ENCODE results near the gene NTM. TPM values are rescaled to one million over a fixed set of nuclear protein-coding genes. Genes with fewer than 3 reads are reported as not detected.

NTM gene
- total RNA-seq, 1 experiment from 2014 or later: not detected

DNA sequence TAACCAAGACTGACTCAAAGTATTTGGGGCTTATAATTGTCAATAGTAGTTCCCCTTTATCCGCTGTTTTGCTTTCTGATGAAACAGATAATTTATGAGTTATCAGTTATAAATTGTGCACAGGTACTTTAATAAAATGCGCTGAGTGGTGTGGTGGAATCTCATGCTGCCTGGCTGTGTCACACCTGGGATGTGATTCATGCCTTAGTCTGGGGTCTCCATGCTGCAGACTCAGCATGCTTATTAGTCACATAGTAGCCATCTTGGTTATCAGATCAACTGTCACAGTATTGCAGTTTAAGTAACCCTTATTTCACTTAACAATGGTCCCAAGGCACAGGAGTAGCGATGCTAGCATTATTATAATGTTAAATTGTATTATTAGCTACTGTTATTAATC lies 995.2 kb downstream of the NTM start:
- no peak overlapping the region for H3K4me3 ChIP-seq (replicated peaks in 1 of 2; ENCODE audit: low read depth in 1 of 2, low read length in 2 of 2)
- peaks cover 4 to 28% of the 10 kb centered on the region in 2 experiments; a peak in 2 of 4 replicates for H3K9me3 ChIP-seq (ENCODE audit: control insufficient read depth in 1 of 2, insufficient read depth in 1 of 2, low read depth in 1 of 2, low read length in 2 of 2)
- H3K27me3 ChIP-seq (ENCODE audit: insufficient read depth, low read length): no peaks in the 10 kb centered on the region
- no peak overlapping the region for H2AFZ ChIP-seq (ENCODE audit: low read depth, low read length, poor library complexity, severe bottlenecking)
- H3K4me2 ChIP-seq (ENCODE audit: low read length): no peak overlapping the region
- H4K20me1 ChIP-seq (ENCODE audit: insufficient read depth): no peaks in the 10 kb centered on the region
- no peaks in the 10 kb centered on the region for H3K36me3 ChIP-seq (ENCODE audit: control insufficient read depth in 1 of 2, insufficient read depth in 2 of 2, low read length in 2 of 2)
- H3K4me1 ChIP-seq (ENCODE audit: control insufficient read depth in 1 of 2, insufficient read depth in 2 of 2, low read length in 2 of 2): no peaks in the 10 kb centered on the region
- H3K9ac ChIP-seq (ENCODE audit: low read length): no peak overlapping the region
- ATAC-seq: no peak
- H3K27ac ChIP-seq (ENCODE audit: low read depth, low read length): no peak overlapping the region
- intact Hi-C loops (cut with micrococcal nuclease): no loop called here
- no peak for DNase-seq (ENCODE audit: low read depth, low spot score)
- H3K9me2 ChIP-seq (ENCODE audit: insufficient read depth): no peaks in the 10 kb centered on the region
- RAD21 ChIA-PET (ENCODE audit: low non-redundant PET in 1 of 2, low total read pairs in 2 of 2, uncharacterized antibody in 2 of 2, unreplicated experiment in 2 of 2): no interaction called here
- BruUV-seq (replicated peaks): no TSS peak
- H3K79me2 ChIP-seq (ENCODE audit: insufficient read depth, low read length): no peaks in the 10 kb centered on the region
- CTCF ChIA-PET: no interaction called here
- TF ChIP-seq CEBPB (IDR thresholded peaks at IDR 0.05; ENCODE audit: low read depth) (no peak), RAD21 (IDR thresholded peaks at IDR 0.05; ENCODE audit: low read depth) (no peak), ELF1 (IDR thresholded peaks at IDR 0.05; ENCODE audit: borderline replicate concordance, low read depth) (no peak), ZNF274 (IDR thresholded peaks at IDR 0.05; ENCODE audit: low read depth, low read length) (no peak), TCF7L2 (IDR thresholded peaks at IDR 0.05; ENCODE audit: borderline replicate concordance, extremely low read depth, insufficient read depth, insufficient read length) (no peak), SRF (IDR thresholded peaks at IDR 0.05; ENCODE audit: low read depth) (no peak), CBX3 (IDR thresholded peaks at IDR 0.05; ENCODE audit: low read depth) (no peak), JUND (IDR thresholded peaks at IDR 0.05) (no peak)
- POLR2A ChIA-PET: no interaction called here

DNA sequence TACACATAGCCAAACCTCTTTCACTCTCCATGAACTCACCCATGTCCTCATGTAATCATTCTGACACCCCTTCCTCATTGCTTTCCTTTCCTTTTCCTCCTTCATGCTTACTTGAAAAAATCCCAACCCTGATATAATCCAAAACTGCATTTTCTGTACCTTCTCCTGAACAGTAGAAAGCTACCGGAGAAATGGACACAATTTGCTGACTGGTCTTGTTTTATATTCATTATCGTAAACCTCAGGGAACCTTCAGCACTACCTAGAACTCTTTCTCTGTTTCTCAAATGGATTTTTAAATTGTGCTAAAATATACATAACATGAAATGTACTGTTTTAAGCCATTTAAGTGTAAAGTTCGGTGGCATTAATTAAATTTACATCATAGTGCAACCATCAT lies 996.9 kb downstream of the NTM start:
- Histone ChIP-seq H3K27me3 (ENCODE audit: insufficient read depth, low read length) (no peaks in the 10 kb centered on the region), H3K36me3 (ENCODE audit: control insufficient read depth in 1 of 2, insufficient read depth in 2 of 2, low read length in 2 of 2) (no peaks in the 10 kb centered on the region), H3K4me3 (replicated peaks in 1 of 2; ENCODE audit: low read depth in 1 of 2, low read length in 2 of 2) (no peak overlapping the region), H3K9ac (ENCODE audit: low read length) (no peak overlapping the region), H3K27ac (ENCODE audit: low read depth, low read length) (no peak overlapping the region), H3K4me1 (ENCODE audit: control insufficient read depth in 1 of 2, insufficient read depth in 2 of 2, low read length in 2 of 2) (no peaks in the 10 kb centered on the region), H3K9me2 (ENCODE audit: insufficient read depth) (no peaks in the 10 kb centered on the region), H4K20me1 (ENCODE audit: insufficient read depth) (no peaks in the 10 kb centered on the region), H2AFZ (ENCODE audit: low read depth, low read length, poor library complexity, severe bottlenecking) (no peak overlapping the region), H3K4me2 (ENCODE audit: low read length) (no peak overlapping the region), H3K9me3 (ENCODE audit: control insufficient read depth in 1 of 2, insufficient read depth in 1 of 2, low read depth in 1 of 2, low read length in 2 of 2) (peaks cover 4 to 25% of the 10 kb centered on the region in 2 experiments; a peak in 2 of 4 replicates), H3K79me2 (ENCODE audit: insufficient read depth, low read length) (no peaks in the 10 kb centered on the region)
- POLR2A ChIA-PET: no interaction called here
- no peak for TF ChIP-seq FOSL1 (IDR thresholded peaks at IDR 0.05; ENCODE audit: low read depth)
- no peak for TF ChIP-seq CBX3 (IDR thresholded peaks at IDR 0.05; ENCODE audit: low read depth)
- no peak for TF ChIP-seq CEBPB (IDR thresholded peaks at IDR 0.05; ENCODE audit: low read depth)
- no peak for TF ChIP-seq POLR2A (IDR thresholded peaks at IDR 0.05; ENCODE audit: borderline replicate concordance, extremely low read depth, insufficient read depth, insufficient read length)
- TF ChIP-seq, protein P1, sequence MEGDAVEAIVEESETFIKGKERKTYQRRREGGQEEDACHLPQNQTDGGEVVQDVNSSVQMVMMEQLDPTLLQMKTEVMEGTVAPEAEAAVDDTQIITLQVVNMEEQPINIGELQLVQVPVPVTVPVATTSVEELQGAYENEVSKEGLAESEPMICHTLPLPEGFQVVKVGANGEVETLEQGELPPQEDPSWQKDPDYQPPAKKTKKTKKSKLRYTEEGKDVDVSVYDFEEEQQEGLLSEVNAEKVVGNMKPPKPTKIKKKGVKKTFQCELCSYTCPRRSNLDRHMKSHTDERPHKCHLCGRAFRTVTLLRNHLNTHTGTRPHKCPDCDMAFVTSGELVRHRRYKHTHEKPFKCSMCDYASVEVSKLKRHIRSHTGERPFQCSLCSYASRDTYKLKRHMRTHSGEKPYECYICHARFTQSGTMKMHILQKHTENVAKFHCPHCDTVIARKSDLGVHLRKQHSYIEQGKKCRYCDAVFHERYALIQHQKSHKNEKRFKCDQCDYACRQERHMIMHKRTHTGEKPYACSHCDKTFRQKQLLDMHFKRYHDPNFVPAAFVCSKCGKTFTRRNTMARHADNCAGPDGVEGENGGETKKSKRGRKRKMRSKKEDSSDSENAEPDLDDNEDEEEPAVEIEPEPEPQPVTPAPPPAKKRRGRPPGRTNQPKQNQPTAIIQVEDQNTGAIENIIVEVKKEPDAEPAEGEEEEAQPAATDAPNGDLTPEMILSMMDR (IDR thresholded peaks at IDR 0.05 in 2 of 3, conservative IDR thresholded peaks at IDR 0.05 in 1 of 3; ENCODE audit: borderline replicate concordance in 1 of 3, insufficient read depth in 1 of 3, low read depth in 2 of 3, low read length in 2 of 3): no peak
- TF ChIP-seq, protein P2, sequence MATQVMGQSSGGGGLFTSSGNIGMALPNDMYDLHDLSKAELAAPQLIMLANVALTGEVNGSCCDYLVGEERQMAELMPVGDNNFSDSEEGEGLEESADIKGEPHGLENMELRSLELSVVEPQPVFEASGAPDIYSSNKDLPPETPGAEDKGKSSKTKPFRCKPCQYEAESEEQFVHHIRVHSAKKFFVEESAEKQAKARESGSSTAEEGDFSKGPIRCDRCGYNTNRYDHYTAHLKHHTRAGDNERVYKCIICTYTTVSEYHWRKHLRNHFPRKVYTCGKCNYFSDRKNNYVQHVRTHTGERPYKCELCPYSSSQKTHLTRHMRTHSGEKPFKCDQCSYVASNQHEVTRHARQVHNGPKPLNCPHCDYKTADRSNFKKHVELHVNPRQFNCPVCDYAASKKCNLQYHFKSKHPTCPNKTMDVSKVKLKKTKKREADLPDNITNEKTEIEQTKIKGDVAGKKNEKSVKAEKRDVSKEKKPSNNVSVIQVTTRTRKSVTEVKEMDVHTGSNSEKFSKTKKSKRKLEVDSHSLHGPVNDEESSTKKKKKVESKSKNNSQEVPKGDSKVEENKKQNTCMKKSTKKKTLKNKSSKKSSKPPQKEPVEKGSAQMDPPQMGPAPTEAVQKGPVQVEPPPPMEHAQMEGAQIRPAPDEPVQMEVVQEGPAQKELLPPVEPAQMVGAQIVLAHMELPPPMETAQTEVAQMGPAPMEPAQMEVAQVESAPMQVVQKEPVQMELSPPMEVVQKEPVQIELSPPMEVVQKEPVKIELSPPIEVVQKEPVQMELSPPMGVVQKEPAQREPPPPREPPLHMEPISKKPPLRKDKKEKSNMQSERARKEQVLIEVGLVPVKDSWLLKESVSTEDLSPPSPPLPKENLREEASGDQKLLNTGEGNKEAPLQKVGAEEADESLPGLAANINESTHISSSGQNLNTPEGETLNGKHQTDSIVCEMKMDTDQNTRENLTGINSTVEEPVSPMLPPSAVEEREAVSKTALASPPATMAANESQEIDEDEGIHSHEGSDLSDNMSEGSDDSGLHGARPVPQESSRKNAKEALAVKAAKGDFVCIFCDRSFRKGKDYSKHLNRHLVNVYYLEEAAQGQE (IDR thresholded peaks at IDR 0.05; ENCODE audit: low read depth): no peak
- no peak for TF ChIP-seq POLR2AphosphoS5 (IDR thresholded peaks at IDR 0.05; ENCODE audit: low read depth, low read length)
- TF ChIP-seq SP1 (IDR thresholded peaks at IDR 0.05; ENCODE audit: low read depth): no peak
- TF ChIP-seq ZFX (IDR thresholded peaks at IDR 0.05): no peak
- no peak for TF ChIP-seq TCF7L2 (IDR thresholded peaks at IDR 0.05; ENCODE audit: borderline replicate concordance, extremely low read depth, insufficient read depth, insufficient read length)
- TF ChIP-seq ELF1 (IDR thresholded peaks at IDR 0.05; ENCODE audit: borderline replicate concordance, low read depth): no peak
- no peak for TF ChIP-seq SIN3A (IDR thresholded peaks at IDR 0.05; ENCODE audit: low read depth)
- ATAC-seq (no peak), DNase-seq (ENCODE audit: low read depth, low spot score) (no peak)
- RAD21 ChIA-PET (ENCODE audit: low non-redundant PET in 1 of 2, low total read pairs in 2 of 2, uncharacterized antibody in 2 of 2, unreplicated experiment in 2 of 2): no interaction called here
- CTCF ChIA-PET: no interaction called here
- BruUV-seq (replicated peaks): no TSS peak
- intact Hi-C loops (cut with micrococcal nuclease): no loop called here

Data from HCT116 (cell line).